ENCODE measurements around the gene RAD51B.

Gene RAD51B

GRCh38 chr14:68664225-68664681 is 844.7 kb downstream of the RAD51B start:
- DNase-seq = no peak
- no peaks in the 10 kb centered on the region for H3K79me2 ChIP-seq (ENCODE audit: low read length)
- TF ChIP-seq EZH2phosphoT487 (IDR thresholded peaks at IDR 0.05; ENCODE audit: low read length) (no peak), EZH2 (optimal IDR thresholded peaks at IDR 0.05; ENCODE audit: low read depth, low read length) (no peak), CTCF (IDR thresholded peaks at IDR 0.05; ENCODE audit: low read length) (no peak)
- no peak overlapping the region for H3K27ac ChIP-seq (ENCODE audit: low read length)
- no peaks in the 10 kb centered on the region for H3K9me3 ChIP-seq (replicated peaks; ENCODE audit: insufficient read depth, low read length)
- no peaks in the 10 kb centered on the region for H4K20me1 ChIP-seq (ENCODE audit: insufficient read depth, low read length)
- no peaks in the 10 kb centered on the region for H3K4me1 ChIP-seq (ENCODE audit: low read length)
- no peaks in the 10 kb centered on the region for H3F3A ChIP-seq (ENCODE audit: insufficient read depth, low read length)
- H3K4me2 ChIP-seq (ENCODE audit: low read depth, low read length) = no peak overlapping the region
- H3K36me3 ChIP-seq (replicated peaks; ENCODE audit: insufficient read depth, low read length) = no peaks in the 10 kb centered on the region
- H3K9ac ChIP-seq (ENCODE audit: low read length) = no peak overlapping the region
- H3K4me3 ChIP-seq (ENCODE audit: low read length) = no peak overlapping the region
- no peaks in the 10 kb centered on the region for H3K9me2 ChIP-seq (replicated peaks; ENCODE audit: insufficient read depth, low read length)
- no peak overlapping the region for H2AFZ ChIP-seq (ENCODE audit: low read length)
- H3K27me3 ChIP-seq (replicated peaks; ENCODE audit: insufficient read depth, low read length) = no peaks in the 10 kb centered on the region

GRCh38 chr14:68665131-68665530 is 845.6 kb downstream of the RAD51B start:
- no peaks in the 10 kb centered on the region for H3K36me3 ChIP-seq (replicated peaks; ENCODE audit: insufficient read depth, low read length)
- H3K9me2 ChIP-seq (replicated peaks; ENCODE audit: insufficient read depth, low read length) = no peaks in the 10 kb centered on the region
- no peaks in the 10 kb centered on the region for H3F3A ChIP-seq (ENCODE audit: insufficient read depth, low read length)
- no peaks in the 10 kb centered on the region for H3K4me1 ChIP-seq (ENCODE audit: low read length)
- H3K9ac ChIP-seq (ENCODE audit: low read length) = no peak overlapping the region
- no peak overlapping the region for H2AFZ ChIP-seq (ENCODE audit: low read length)
- no peak for DNase-seq
- H3K4me3 ChIP-seq (ENCODE audit: low read length) = no peak overlapping the region
- no peak overlapping the region for H3K27ac ChIP-seq (ENCODE audit: low read length)
- TF ChIP-seq EZH2phosphoT487 (IDR thresholded peaks at IDR 0.05; ENCODE audit: low read length) (no peak), EZH2 (optimal IDR thresholded peaks at IDR 0.05; ENCODE audit: low read depth, low read length) (no peak), CTCF (IDR thresholded peaks at IDR 0.05; ENCODE audit: low read length) (no peak)
- H3K27me3 ChIP-seq (replicated peaks; ENCODE audit: insufficient read depth, low read length) = no peaks in the 10 kb centered on the region
- H4K20me1 ChIP-seq (ENCODE audit: insufficient read depth, low read length) = no peaks in the 10 kb centered on the region
- no peak overlapping the region for H3K4me2 ChIP-seq (ENCODE audit: low read depth, low read length)
- no peaks in the 10 kb centered on the region for H3K9me3 ChIP-seq (replicated peaks; ENCODE audit: insufficient read depth, low read length)
- H3K79me2 ChIP-seq (ENCODE audit: low read length) = no peaks in the 10 kb centered on the region

GRCh38 chr14:68665792-68666204 is 846.2 kb downstream of the RAD51B start:
- Histone ChIP-seq H3K4me3 (ENCODE audit: low read length) (no peak overlapping the region), H3F3A (ENCODE audit: insufficient read depth, low read length) (no peaks in the 10 kb centered on the region), H3K4me2 (ENCODE audit: low read depth, low read length) (no peak overlapping the region), H3K36me3 (replicated peaks; ENCODE audit: insufficient read depth, low read length) (no peaks in the 10 kb centered on the region), H4K20me1 (ENCODE audit: insufficient read depth, low read length) (no peaks in the 10 kb centered on the region), H3K27me3 (replicated peaks; ENCODE audit: insufficient read depth, low read length) (no peaks in the 10 kb centered on the region), H3K4me1 (ENCODE audit: low read length) (no peaks in the 10 kb centered on the region), H3K9ac (ENCODE audit: low read length) (no peak overlapping the region), H2AFZ (ENCODE audit: low read length) (no peak overlapping the region), H3K9me2 (replicated peaks; ENCODE audit: insufficient read depth, low read length) (no peaks in the 10 kb centered on the region), H3K27ac (ENCODE audit: low read length) (no peak overlapping the region), H3K9me3 (replicated peaks; ENCODE audit: insufficient read depth, low read length) (no peaks in the 10 kb centered on the region), H3K79me2 (ENCODE audit: low read length) (no peaks in the 10 kb centered on the region)
- no peak for DNase-seq
- TF ChIP-seq CTCF (IDR thresholded peaks at IDR 0.05; ENCODE audit: low read length) (no peak), EZH2 (optimal IDR thresholded peaks at IDR 0.05; ENCODE audit: low read depth, low read length) (no peak)
